Neural cell (in vitro differentiated cells): ENCODE measurements around the gene STARD9.

ENCODE experiments used
- CTCF ChIP-seq: fragments of 450-650 bp; IDR thresholded peaks from 2 replicates; pipeline ENCODE4 v1.5.1; 2014; ENCODE audit warnings: antibody characterized with exemption, mild to moderate bottlenecking, moderate library complexity; ENCODE audit not compliant: poor library complexity, severe bottlenecking
- EP300 ChIP-seq: fragments of 450-650 bp; conservative IDR thresholded peaks from 2 replicates; pipeline ENCODE4 v1.6.1; 2014; ENCODE audit warnings: antibody characterized with exemption, mild to moderate bottlenecking, moderate library complexity; ENCODE audit not compliant: poor library complexity, severe bottlenecking
- EZH2 ChIP-seq: fragments of 200-600, 300-800 bp; shearing (Covaris generic), sonication (generic); IDR thresholded peaks from 2 replicates; pipeline ENCODE4 v1.6.1; 2014; ENCODE audit warnings: antibody characterized with exemption, low read length, borderline replicate concordance, mild to moderate bottlenecking; ENCODE audit not compliant: insufficient read depth, poor library complexity, severe bottlenecking
- MXI1 ChIP-seq: fragments of 450-650 bp; conservative IDR thresholded peaks from 2 replicates; pipeline ENCODE4 v1.6.1; 2014; ENCODE audit warnings: antibody characterized with exemption, mild to moderate bottlenecking; ENCODE audit not compliant: poor library complexity, severe bottlenecking
- POLR2AphosphoS5 ChIP-seq: IDR thresholded peaks from 2 replicates; pipeline ENCODE4 v1.6.1; 2012
- RAD21 ChIP-seq: fragments of 450-650 bp; conservative IDR thresholded peaks from 2 replicates; pipeline ENCODE4 v1.6.1; 2014; ENCODE audit warnings: antibody characterized with exemption, mild to moderate bottlenecking, moderate library complexity
- REST ChIP-seq: IDR thresholded peaks from 2 replicates; pipeline ENCODE4 v1.6.1; 2012; ENCODE audit warnings: borderline replicate concordance
- SMC3 ChIP-seq: fragments of 450-650 bp; conservative IDR thresholded peaks from 2 replicates; pipeline ENCODE4 v1.6.1; 2014; ENCODE audit warnings: antibody characterized with exemption, mild to moderate bottlenecking, moderate library complexity; ENCODE audit not compliant: poor library complexity

- TF ChIP-seq REST (no peak), CTCF (no peak), EP300 (no peak), SMC3 (no peak), MXI1 (no peak), EZH2 (no peak), POLR2AphosphoS5 (no peak), RAD21 (no peak)
These were observed 30.4 kb upstream of the STARD9 start for GRCh38 chr15:42544853-42545629.
